Hematopoietic multipotent progenitor cell treated with erythropoietin and hydrocortisone succinate and interleukin-3 and kit ligand, for 4 days (in vitro differentiated cells): ENCODE data around the gene SPON1.
"Not testable (repeated sequence)": the region's sequence is repeated elsewhere in the genome, so short reads cannot be mapped to it uniquely, and the experiment has no call there.

Experiments
- DNase-seq: peaks from one replicate; pipeline ENCODE4 v3.0.0-alpha.2; 2015

SPON1 gene

GRCh38 chr11:14136561-14136960, 174.0 kb downstream of the SPON1 start:
- DNase-seq = no peak

GRCh38 chr11:14137284-14137683, 174.8 kb downstream of the SPON1 start:
- DNase-seq = no peak

- no peak for DNase-seq
Measured at GRCh38 chr11:14140991-14141390, 178.5 kb downstream of the SPON1 start.

- no peak for DNase-seq
Measured at GRCh38 chr11:14141676-14142075, 179.2 kb downstream of the SPON1 start.

GRCh38 chr11:14144934-14145333, 182.4 kb downstream of the SPON1 start:
- DNase-seq = no peak

GRCh38 chr11:14148653-14149273, 186.2 kb downstream of the SPON1 start:
- peak; percentile 57 for DNase-seq

GRCh38 chr11:14149683-14150082, 187.2 kb downstream of the SPON1 start:
- DNase-seq = no peak

GRCh38 chr11:14150878-14151277, 188.4 kb downstream of the SPON1 start:
- no peak for DNase-seq

GRCh38 chr11:14154103-14154502, 191.6 kb downstream of the SPON1 start:
- DNase-seq = not testable (repeated sequence)

- DNase-seq = no peak
Measured at GRCh38 chr11:14158393-14158792, 195.9 kb downstream of the SPON1 start.

GRCh38 chr11:14163576-14163975, 201.1 kb downstream of the SPON1 start:
- no peak for DNase-seq

GRCh38 chr11:14173679-14174078, 211.2 kb downstream of the SPON1 start:
- not testable (repeated sequence) for DNase-seq

- no peak for DNase-seq
Measured at GRCh38 chr11:14179116-14179820, 216.7 kb downstream of the SPON1 start.

- DNase-seq = no peak
Measured at GRCh38 chr11:14181121-14181520, 218.6 kb downstream of the SPON1 start.

GRCh38 chr11:14182833-14183364, 220.4 kb downstream of the SPON1 start:
- DNase-seq = no peak

- DNase-seq = no peak
Measured at GRCh38 chr11:14184028-14184940, 221.8 kb downstream of the SPON1 start.

GRCh38 chr11:14185461-14185860, 222.9 kb downstream of the SPON1 start:
- no peak for DNase-seq

- no peak for DNase-seq
Measured at GRCh38 chr11:14186046-14186775, 223.7 kb downstream of the SPON1 start.

GRCh38 chr11:14189874-14190273, 227.4 kb downstream of the SPON1 start:
- DNase-seq = peak; percentile 67

- no peak for DNase-seq
Measured at GRCh38 chr11:14190992-14191778, 228.7 kb downstream of the SPON1 start.

GRCh38 chr11:14193644-14194043, 231.1 kb downstream of the SPON1 start:
- DNase-seq = no peak
